Stimulated activated CD8-positive, alpha-beta memory T cell treated with anti-CD3 and anti-CD28 coated beads, Interleukin-12 subunit alpha, Interleukin-12 subunit beta, amount 100 ng/mL, for 1 hour (primary cell): ENCODE measurements around the gene CDKN1C.

Experiments
- DNase-seq: peaks from one replicate; pipeline ENCODE4 v3.0.0-alpha.2; 2020; ENCODE audit warnings: low read depth

CDKN1C gene

DNA sequence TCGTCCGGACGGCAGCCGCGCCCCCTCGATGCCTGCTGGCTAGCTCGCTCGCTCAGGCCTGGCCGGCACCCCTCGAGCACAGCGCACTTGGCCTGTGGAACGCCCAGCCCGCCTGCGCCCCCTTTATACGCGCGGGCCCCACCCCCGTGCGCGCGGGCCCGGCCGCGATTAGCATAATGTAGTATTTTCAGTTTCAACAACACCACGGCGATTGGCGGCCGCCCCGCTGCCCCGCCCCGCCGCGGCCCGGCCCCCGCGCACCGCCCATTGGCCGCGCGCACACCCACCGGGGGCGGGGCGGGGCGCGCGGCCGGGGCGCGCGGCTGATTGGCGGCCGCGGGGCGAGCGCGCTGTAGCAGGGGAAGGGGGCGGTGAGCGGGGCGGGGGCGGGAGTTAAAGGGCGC lies at the start of gene CDKN1C:
Gene CDKN1C, minus strand, starts transcription at position 98 of the 404 bp plus-strand sequence. CDS start 319 bp downstream, outside the sequence.
- peak; percentile 67 for DNase-seq

DNA sequence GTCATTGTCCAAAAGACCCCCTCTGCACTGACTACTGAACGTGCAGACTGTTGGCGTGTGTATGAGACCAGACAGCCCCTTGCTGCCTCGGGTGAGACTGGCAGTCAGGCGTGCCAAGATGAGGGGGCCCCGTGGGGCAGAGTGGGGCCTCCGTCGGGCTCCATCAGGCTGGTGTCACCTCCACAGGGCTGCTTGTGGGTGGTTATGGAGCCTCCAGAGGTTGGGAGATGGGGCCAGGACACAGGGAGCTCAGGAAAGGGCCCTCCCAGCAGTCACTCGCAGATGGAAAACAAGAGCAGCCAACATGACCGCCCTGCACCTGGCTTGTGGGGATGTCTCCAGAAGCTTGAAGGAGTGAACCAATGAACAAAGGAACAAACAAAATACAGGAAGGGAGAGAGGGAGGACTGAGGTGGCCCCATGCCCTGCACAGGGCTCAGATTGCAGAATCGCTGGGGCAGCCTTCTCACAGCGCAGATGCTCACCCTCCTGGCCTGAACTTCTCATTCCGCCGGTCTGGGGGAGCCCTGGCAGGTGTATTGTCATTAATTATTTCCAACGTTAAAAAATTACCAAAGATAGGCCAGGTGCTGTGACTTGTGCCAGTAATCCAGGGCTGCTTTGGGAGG lies 49.1 kb upstream of the CDKN1C start:
- DNase-seq = no peak

DNA sequence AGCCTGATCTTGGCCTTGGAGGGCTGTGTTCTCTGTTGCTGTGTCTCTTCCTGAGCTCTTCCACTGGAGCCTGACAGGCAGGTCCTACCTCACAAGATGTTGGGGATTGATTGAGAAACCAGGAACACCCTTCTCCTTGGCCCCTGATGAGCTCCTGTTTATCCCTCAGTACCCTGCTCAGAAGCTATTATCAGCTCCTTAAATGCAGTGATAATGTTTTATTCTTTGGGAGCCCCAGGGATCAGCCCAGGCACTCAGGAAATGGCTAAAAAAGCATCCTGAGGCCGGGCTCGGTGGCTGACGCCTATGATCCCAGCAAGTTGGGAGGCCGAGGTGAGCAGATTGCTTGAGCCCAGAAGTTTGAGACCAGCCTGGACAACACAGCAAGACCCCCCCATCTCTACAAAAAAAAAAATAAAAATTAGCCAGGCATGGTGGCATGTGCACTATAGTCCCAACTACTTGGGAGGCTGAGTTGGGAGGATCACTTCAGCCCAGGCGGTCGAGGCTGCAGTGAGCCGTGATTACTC lies 48.5 kb upstream of the CDKN1C start:
- no peak for DNase-seq

DNA sequence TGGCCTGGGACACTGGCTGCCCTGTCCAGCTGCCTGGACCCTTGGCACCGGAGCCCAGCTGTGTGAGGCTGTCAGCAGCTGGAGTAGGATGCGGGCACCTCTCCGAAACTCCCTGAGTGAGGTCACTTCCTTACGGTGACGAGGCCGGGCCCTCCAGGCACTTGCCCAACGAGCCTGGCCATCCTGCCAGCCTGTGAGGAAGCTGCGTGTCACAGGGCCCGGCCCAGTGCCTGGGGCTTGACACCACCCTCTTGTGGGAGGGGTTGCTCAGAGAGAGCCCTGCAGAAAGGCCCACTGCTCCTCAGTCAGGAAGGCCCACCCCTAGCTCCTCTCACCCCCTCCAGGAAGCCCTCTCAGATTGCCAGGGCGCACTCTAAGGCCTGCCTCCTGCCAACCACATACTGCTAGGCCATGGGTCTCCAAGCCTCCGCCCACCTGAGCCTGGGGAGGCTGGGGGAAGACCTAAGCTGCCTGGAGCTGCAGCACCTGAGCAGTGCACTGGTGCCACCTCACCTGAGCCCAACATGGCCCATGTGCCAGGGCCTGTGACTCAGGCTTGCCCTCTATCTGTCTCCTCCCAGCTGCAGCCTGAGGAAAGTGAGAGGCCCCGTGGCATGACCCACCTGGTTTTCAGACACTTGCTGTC lies 47.9 kb upstream of the CDKN1C start:
- no peak for DNase-seq

DNA sequence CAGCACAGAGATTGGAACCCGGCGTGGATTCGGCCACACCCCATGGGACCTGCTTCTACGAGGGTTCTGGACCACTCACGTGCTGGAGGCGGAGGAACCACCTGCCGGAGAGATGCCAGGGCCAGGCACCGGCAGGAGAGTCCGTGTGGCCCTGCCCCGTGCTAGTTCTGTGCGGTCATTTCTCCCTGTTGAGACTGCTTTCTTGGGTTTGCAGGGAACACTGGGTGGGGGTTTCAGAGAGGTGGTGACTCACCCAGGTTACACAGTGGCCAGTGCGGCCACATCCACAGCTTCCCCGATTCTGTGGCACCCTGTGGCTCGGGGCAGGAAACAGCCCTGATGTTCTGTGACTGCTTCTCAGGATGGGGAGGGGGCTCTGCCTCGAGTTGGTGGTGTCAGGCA lies 47.3 kb upstream of the CDKN1C start:
- DNase-seq = no peak

DNA sequence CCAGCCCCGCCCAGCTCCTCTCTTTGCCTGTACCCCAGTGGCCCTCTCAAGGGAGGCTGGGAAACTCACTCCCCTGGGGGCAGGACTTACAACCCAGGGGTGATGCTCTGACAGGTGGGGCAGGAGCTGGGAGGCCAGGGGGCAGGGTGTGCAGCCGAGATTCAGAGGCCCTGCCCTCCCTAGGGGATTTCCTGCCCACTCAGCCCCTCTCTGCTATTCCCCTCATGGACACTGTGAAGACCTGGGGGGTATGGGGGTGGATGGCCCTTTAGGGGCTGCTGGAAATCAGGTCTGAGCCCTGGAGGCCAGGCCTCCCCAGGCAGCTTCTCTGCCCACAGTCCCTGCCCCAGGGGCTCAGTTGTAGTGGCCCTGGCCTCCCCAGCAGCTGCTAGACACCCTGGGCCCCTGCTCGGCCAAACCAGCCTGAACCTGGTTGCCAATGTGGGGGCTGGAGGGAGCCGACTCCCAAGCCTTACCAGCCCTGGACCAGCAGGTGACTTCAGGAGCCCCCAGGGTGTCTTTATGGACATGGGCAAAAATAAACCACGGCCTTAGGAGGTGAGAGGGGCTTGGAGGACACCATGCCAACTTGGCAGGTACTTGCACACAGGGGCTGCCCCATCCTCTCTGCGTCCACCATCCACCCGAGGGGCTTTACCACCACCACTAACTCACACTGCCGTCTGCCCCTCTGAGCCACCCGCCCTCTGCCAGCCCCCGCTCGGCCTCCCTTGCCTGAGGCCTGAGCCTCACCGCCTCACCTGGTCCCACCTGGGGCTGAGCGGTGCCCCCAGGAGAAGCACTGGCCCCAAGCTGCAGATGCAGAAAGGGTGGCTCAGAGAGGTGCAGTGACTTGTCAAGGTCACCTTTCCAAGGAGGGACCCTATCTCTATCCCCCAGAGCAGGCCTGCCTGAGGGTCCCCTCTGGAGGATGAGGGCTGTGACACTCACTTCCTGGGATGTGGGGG lies 46.5 kb upstream of the CDKN1C start:
- DNase-seq = no peak

DNA sequence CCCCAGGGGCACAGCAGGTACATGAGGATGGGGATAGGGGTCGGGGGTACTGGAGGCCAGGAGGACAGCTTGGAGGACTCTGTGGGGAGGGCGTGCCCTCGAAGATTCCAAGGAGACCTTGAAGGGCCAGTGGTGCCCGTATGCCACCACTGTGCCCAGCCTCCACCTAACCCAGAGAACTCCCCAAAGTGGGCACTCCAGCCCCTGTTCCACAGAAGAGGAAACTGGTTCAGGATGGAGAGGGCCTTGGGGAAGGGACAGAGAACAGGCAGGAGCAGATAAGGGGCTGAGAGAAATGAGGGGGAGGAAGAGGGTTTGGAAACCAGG lies 45.8 kb upstream of the CDKN1C start:
- DNase-seq = no peak

DNA sequence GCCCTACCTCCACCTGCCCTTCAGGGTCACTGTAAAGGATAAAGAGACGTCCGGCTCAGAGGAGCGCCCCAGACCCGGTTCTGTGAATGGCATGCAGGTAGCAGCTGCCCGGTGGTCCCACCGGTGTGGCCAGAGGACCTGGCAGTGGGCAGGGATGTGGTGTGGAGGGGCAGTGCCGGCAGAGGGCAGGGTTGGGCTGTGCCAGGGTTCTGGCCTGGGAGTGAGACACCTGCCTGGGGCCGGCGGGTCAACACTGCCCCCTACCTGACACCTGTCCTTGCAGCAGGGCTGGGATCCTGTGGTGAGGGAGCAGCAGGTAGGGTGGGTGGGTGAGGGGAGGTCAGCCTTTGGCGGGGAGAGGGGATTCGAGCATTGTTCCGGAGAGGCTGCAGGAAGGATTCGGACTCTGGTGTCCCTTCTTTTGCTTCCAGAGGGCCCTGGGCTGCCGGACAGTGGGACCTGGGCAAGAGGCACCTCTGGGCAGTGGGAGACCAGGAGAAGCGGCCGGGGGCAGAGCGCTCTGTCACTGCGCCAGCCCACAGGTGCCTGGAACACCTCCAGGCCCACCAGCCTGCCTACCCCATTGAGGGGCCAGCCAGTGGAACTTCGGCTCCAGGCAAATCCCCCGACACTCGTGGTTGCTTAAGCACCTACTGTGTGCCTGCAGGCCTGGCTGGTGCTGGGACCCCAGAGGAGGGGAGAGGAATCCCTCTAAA lies 45.3 kb upstream of the CDKN1C start:
- DNase-seq = no peak

DNA sequence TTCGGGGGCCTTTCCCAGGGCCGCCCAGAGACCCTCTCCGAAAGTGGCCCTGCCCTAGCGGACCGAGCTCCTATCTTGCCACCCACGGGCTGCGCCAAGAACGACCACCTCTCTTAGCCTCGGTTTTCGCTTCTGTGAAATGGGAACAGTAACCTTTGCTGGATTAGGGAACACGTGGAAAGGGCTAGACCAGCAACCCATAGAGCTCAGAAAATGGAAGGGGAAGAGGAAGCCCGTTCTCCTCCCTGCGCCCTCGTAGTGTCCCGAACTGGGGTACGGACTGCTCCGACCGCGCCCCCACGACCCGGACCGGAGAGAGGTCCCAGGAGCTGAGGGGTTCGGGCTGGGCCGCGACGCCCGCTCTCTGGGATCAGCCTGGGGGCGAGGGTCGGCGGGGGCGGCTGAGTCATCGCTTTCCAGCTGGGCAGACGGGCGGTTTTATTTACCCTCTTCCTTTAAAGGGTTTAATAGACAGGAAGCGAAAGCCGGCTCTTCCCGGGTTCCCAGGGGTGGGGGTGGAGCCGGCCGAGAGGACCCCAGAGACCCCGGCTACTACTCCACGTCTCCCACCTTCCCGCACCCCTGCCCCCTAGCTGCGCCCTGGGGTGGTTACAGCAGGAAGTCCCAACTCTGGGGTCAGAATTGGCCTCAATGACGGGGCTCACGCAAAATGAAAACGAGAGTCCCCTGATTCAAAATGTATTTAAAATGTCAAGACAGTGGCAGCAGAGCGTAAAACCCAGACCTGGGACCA lies 44.6 kb upstream of the CDKN1C start:
- DNase-seq = no peak

DNA sequence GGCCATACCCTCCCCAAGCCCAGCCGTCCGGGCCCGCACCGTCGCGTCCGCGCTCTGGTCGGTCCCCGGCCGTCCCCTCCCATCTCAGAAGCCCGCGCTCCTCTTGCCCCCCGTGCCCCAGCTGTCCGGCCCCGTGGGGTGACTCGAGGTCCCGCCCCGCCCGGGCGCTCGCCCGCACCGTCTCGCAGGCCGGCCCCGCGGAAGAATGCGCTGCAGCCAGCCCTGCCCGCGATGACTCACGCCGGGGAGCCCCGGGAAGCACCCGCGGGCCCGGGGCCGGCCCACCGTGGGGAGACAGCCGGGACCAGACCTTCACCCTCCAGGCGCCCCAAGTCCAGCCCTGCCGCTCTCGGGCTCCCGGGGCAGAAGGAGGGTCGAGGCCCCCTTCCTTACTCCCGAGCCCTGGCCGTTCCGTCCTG lies 44.0 kb upstream of the CDKN1C start:
- DNase-seq = no peak

DNA sequence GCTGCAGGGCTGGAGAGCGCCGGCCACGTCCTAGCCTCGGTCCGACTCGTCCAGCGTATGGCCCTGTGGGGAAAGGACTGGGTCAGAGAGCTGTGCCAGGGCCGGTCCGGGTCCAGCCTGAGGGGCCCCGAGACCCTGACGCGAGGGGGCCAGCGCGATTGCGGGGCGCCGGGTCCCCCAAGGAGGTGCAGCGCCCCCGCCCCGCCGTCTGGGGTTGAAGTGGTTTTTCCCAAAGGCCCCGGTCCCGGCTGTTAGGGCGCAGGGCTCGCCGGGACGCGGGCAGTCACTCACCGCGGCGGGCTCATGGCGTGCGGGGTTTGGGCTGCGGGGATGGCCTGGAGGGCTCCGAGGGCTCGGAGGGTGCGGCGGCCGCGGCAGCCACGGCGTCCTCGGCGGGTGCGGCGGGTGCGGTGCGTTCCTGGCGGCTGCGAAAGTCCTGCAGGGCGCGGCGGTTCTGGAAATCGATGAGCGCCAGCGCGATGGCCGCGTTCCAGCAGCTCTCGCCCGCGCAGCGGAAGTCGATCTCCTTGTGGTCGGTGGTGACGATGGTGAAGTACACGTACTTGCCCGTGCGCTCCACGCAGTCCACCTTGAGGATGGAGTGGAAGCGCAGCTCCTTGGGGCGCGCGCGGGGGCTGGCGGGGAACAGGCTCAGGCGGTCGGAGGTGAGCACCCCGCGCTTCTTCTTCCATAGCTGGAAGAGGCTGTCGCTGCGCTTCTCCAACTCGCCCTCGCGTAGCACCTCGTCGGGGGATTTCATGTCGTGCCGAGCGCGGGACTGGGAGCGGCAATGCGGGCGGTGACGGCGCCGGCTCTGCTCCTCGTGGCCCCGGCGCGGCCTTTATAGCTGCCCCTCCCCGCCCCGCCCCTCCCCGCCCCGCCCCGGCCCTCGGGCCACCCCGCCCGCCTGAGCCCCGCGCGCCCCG lies 43.3 kb upstream of the CDKN1C start, which contains the start of gene PHLDA2:
Gene PHLDA2, minus strand, starts transcription at position 816 of the 926 bp plus-strand sequence. Its CDS starts 56 bp downstream, at position 760.
- no peak for DNase-seq

DNA sequence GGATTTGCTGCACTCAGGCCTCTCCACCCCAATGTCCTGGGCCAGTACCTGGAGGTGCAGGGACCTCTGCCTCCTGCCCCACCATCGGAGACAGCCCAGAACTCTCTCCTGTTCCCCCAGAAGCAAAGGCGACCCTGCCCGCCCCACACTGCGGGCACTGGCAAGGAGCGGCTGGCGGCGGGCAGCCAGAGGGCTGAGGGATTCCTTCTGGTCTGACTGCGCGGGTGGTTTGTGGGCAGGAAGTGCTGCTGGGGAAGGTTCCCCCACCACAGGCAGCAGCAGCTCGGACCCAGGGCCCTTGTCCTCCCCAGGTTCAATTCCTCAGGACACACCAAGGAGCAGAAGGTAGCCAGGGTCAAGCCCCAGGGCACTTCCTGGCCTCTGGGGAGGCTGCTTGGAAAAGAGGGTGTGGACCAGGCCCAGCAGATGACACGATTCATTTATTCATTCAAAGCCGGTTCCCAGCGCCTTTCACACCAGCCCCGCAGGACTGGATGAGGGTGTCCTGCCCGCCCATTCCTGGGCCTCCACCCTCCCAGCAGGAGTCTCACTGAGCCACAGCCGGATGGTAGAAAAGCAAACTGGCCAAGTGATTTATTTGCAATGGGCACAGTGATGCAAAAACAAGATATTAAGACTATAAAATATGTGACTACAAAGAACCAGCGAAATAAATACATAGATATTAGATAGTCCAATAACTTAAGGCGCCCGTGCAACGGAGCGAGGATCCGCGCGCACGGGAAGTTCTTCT lies 42.5 kb upstream of the CDKN1C start:
- DNase-seq = no peak

DNA sequence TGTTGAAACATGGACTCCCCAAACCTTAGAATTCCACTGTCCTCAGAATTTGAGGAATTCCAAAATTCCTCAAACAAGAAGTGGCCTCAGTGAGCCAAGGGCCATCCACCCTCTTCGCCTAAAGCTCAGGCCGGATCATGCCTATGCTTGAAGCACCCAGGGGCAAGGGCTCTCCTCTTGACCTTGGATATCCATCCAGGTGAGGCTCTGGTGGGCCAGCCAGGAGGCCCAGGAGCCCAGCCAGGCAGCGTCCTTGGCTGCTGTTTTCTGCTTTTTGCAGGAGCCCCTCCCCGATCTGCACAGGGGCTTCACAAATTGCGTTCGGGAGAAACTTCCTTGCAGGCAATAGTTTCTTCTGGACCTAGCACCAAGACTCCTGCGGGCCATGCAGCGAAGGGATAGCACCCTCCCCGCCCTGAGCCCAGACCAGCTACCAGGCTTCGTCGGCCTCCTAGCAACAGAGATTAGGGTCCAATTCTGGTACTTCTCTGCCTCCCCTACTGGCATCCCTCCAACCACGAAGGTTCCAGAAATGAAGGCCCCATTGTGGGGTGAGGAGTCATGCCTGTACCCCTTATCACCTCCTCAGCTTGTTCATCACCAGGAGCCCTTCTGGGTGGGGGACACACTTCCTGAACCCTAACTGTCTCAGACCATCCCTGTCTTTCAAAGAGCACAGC lies 41.7 kb upstream of the CDKN1C start:
- DNase-seq = no peak

DNA sequence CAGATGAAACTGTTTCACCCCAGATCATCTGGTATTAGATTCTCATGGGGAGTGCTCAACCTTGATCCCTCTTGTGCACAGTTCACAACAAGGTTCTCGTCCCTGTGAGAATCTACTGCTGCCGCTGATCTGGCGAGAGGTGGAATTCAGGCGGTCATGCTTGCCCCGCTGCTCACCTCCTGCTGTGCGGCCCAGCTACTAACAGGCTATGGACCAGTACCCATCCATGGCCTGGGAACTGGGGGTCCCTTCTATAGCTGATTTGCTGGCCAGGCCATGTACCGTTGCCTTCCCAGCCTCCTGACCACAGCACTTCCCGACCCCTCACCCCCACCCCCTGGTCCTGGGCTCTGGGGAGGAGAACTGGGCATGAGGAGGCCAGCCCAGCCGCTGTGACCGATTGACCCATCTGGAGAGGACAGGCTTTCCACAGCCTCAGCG lies 41.1 kb upstream of the CDKN1C start:
- DNase-seq = no peak

DNA sequence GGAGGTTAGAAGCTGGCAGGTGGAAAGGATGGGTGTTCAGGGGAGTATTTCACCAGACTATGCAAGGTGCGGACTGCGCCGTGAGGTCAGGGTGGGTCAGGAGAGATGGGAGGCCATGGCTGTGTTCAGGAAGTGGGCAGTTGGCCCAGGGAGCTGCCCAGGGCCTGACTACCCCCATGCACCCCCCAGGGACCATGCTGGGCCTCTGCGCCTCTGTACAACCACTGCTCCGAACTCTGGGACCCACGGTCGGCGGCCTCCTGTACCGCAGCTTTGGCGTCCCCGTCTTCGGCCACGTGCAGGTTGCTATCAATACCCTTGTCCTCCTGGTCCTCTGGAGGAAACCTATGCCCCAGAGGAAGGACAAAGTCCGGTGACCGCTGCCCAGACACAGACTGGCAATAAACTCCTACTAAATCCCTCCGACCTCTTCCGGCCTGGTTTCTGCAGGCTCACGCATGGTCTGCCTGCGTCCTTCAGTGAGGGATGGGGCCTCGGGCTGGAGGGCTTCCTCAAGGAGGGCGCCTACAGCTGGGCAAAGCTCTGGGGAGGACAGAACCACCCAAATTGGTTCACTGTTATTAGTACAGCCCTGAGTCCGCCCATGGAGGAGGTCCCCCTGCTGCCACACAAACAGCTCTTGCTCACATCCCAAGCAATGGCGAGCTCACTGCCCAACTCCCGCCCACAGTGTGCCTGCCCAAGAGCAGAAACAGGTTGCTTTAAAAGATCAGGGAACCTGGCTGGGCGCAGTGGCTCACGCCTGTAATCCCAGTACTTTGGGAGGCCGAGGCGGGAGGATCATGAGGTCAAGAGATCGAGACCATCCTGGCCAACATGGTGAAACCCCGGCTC lies 39.5 kb upstream of the CDKN1C start:
- no peak for DNase-seq

DNA sequence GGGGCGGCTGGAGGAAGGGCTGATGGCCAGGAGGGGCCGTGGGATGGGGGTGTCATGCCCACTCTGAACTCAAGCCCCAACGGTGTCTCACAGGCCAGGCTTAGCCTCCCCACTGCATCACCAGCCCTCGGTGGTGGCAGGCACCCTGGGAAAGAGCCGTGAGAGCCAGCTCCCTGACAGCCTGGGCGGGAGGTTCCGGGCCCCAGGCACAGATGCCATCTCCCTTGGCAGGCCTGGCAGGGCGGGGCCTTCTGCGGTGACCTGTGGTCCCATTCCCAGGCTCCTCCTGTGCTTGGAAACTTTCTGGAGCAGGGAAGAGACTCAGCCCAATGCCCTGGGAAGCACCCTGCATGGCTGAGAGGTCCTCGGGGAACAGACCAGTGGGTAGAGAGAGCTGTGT lies 38.8 kb upstream of the CDKN1C start:
- DNase-seq = no peak
